ENCODE data around the gene FAM149A. TPM values are rescaled to one million over a fixed set of nuclear protein-coding genes. Genes with fewer than 3 reads are reported as not detected.
A peak's percentile ranks its signal among the peaks of the same experiment; 100 is the strongest.

The FAM149A gene
- polyA plus RNA-seq, 3 donors: not detected

DNA sequence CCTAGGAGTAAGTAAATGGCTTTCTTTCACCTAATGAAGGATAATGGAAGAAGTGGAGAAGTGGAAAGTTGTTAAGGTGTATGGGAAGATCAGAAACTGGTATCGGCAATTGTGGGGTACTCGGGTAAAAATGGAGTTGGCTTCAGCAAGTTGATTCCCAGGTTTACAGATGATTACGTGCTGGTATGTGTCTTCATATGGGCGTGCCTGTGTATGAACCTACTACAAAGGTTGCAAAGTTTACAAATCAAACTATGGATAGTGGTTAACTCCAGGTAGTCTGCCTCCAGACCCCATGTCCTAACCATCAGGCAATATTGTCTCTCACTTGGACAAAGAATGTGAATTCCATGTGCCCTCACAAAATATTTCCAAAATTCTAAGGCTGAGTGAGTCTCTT lies 34.8 kb upstream of the FAM149A start:
- Histone ChIP-seq H3K9ac (ENCODE audit: insufficient read depth, low read length, poor library complexity, severe bottlenecking) (no peak overlapping the region), H3K36me3 (replicated peaks in 1 of 2; ENCODE audit: control insufficient read depth in 1 of 2, insufficient read depth in 2 of 2, low read length in 2 of 2) (no peaks in the 10 kb centered on the region), H3K79me2 (ENCODE audit: insufficient read depth, low read length) (no peaks in the 10 kb centered on the region), H3K4me2 (replicated peaks; ENCODE audit: extremely low read depth, low read length, poor library complexity, severe bottlenecking) (no peak overlapping the region), H3K9me3 (replicated peaks in 1 of 2; ENCODE audit: control insufficient read depth in 1 of 2, insufficient read depth in 1 of 2, low read length in 2 of 2) (no peaks in the 10 kb centered on the region), H2AFZ (ENCODE audit: insufficient read depth, low read depth, low read length, poor library complexity, severe bottlenecking) (no peak overlapping the region), H4K20me1 (ENCODE audit: insufficient read depth, low read length) (no peaks in the 10 kb centered on the region), H3K4me3 (replicated peaks in 1 of 3; ENCODE audit: low read depth in 2 of 3, low read length in 3 of 3) (no peak overlapping the region), H3K4me1 (ENCODE audit: control insufficient read depth in 1 of 2, insufficient read depth in 2 of 2, low read length in 2 of 2) (peaks cover 9 to 14% of the 10 kb centered on the region in 2 donors), H3K27me3 (ENCODE audit: control insufficient read depth in 2 of 2, insufficient read depth in 2 of 2, low read length in 2 of 2) (no peaks in the 10 kb centered on the region), H3K27ac (ENCODE audit: low read depth in 1 of 2, low read length in 2 of 2) (no peak overlapping the region)
- Mint-ChIP-seq H3K4me3 (no peak overlapping the region), H3K4me1 (peaks cover 20% of the 10 kb centered on the region), H3K27me3 (ENCODE audit: low read depth in 3 of 3) (peaks cover 0 to 9% (median 7%) of the 10 kb centered on the region in 3 donors), H3K9me3 (peaks cover 0 to 3% (median 0%) of the 10 kb centered on the region in 7 donors), H3K36me3 (no peaks in the 10 kb centered on the region), H3K27ac (no peak overlapping the region)
- 96% methylated on average over 3 of the region's 4 CpGs for WGBS (ENCODE audit: insufficient coverage)
- DNase-seq: no peak
- intact Hi-C loops (cut with micrococcal nuclease): no loop called here
- TF ChIP-seq, protein P1, sequence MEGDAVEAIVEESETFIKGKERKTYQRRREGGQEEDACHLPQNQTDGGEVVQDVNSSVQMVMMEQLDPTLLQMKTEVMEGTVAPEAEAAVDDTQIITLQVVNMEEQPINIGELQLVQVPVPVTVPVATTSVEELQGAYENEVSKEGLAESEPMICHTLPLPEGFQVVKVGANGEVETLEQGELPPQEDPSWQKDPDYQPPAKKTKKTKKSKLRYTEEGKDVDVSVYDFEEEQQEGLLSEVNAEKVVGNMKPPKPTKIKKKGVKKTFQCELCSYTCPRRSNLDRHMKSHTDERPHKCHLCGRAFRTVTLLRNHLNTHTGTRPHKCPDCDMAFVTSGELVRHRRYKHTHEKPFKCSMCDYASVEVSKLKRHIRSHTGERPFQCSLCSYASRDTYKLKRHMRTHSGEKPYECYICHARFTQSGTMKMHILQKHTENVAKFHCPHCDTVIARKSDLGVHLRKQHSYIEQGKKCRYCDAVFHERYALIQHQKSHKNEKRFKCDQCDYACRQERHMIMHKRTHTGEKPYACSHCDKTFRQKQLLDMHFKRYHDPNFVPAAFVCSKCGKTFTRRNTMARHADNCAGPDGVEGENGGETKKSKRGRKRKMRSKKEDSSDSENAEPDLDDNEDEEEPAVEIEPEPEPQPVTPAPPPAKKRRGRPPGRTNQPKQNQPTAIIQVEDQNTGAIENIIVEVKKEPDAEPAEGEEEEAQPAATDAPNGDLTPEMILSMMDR (IDR thresholded peaks at IDR 0.05): no peak

DNA sequence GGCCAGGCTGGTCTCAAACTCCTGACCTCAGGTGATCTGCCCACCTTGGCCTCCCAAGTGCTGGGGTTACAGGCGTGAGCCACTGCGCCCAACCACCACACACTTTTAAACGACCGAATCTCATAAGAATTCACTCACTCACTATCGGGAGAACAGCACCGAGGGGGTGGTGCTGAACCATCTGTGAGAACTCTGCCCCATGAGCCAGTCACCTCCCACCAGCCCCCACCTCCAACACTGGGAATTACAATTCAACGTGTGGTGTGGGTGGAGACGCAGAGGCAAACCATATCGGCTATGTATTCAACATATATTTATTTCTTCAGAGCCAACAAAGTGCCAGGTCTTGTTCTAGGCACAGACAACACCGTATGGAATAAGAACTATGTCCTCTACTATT lies 32.0 kb upstream of the FAM149A start:
- no peak overlapping the region for H3K9ac ChIP-seq (ENCODE audit: insufficient read depth, low read length, poor library complexity, severe bottlenecking)
- DNase-seq: no peak
- Mint-ChIP-seq H3K27me3 (ENCODE audit: low read depth in 3 of 3) (peaks cover 0 to 4% (median 3%) of the 10 kb centered on the region in 3 donors), H3K4me1 (peaks cover 20% of the 10 kb centered on the region), H3K9me3 (peaks cover 0 to 3% (median 0%) of the 10 kb centered on the region in 7 donors), H3K36me3 (no peaks in the 10 kb centered on the region), H3K27ac (peak overlapping the region in 1 of 7 donors; percentile 19), H3K4me3 (no peak overlapping the region)
- H3K4me1 ChIP-seq (ENCODE audit: control insufficient read depth in 1 of 2, insufficient read depth in 2 of 2, low read length in 2 of 2): peaks cover 9 to 14% of the 10 kb centered on the region in 2 donors
- WGBS (ENCODE audit: insufficient coverage): 96% methylated on average over 6 of the region's 10 CpGs
- H3K4me2 ChIP-seq (replicated peaks; ENCODE audit: extremely low read depth, low read length, poor library complexity, severe bottlenecking): no peak overlapping the region
- H3K27me3 ChIP-seq (ENCODE audit: control insufficient read depth in 2 of 2, insufficient read depth in 2 of 2, low read length in 2 of 2): no peaks in the 10 kb centered on the region
- H3K9me3 ChIP-seq (replicated peaks in 1 of 2; ENCODE audit: control insufficient read depth in 1 of 2, insufficient read depth in 1 of 2, low read length in 2 of 2): no peaks in the 10 kb centered on the region
- H3K27ac ChIP-seq (ENCODE audit: low read depth in 1 of 2, low read length in 2 of 2): no peak overlapping the region
- TF ChIP-seq, protein P1 (IDR thresholded peaks at IDR 0.05): no peak
- no peak overlapping the region for H3K4me3 ChIP-seq (replicated peaks in 1 of 3; ENCODE audit: low read depth in 2 of 3, low read length in 3 of 3)
- H3K79me2 ChIP-seq (ENCODE audit: insufficient read depth, low read length): no peaks in the 10 kb centered on the region
- H3K36me3 ChIP-seq (replicated peaks in 1 of 2; ENCODE audit: control insufficient read depth in 1 of 2, insufficient read depth in 2 of 2, low read length in 2 of 2): no peaks in the 10 kb centered on the region
- intact Hi-C loops (cut with micrococcal nuclease): no loop called here
- no peak overlapping the region for H2AFZ ChIP-seq (ENCODE audit: insufficient read depth, low read depth, low read length, poor library complexity, severe bottlenecking)
- H4K20me1 ChIP-seq (ENCODE audit: insufficient read depth, low read length): no peaks in the 10 kb centered on the region
